ENCODE measurements around the gene FARP2.
"Not testable (repeated sequence)": the region's sequence is repeated elsewhere in the genome, so short reads cannot be mapped to it uniquely, and the experiment has no call there.

FARP2 gene

GRCh38 chr2:241445426-241445825 is 89.3 kb downstream of the FARP2 start:
- POLR2A ChIA-PET = no interaction called here
- DNase-seq (ENCODE audit: extremely low spot score) = peak; percentile 18
- CTCF ChIA-PET = no interaction called here
- TF ChIP-seq CTCF (IDR thresholded peaks at IDR 0.05; ENCODE audit: control extremely low read depth, extremely low read depth, low read depth, missing control alignments) = no peak

- CTCF ChIA-PET = interaction anchor here (1.9 kb wide), 1 partner anchor 18 kb away, joined by 4 read pairs; no protein-coding TSS in a partner anchor
Observed at GRCh38 chr2:241450092-241450491, 94.0 kb downstream of the FARP2 start.

GRCh38 chr2:241451840-241452506 is 95.9 kb downstream of the FARP2 start:
- POLR2A ChIA-PET = no interaction called here
- no peak for TF ChIP-seq CTCF (IDR thresholded peaks at IDR 0.05; ENCODE audit: control extremely low read depth, extremely low read depth, low read depth, missing control alignments)
- CTCF ChIA-PET = interaction anchor here (1.3 to 1.5 kb wide), 2 partner anchors 12 to 52 kb away, joined by 3 read pairs; no protein-coding TSS in a partner anchor
- no peak for DNase-seq (ENCODE audit: extremely low spot score)

More at GRCh38 chr2:241450092-241450491, 94.0 kb downstream of the FARP2 start:
- DNase-seq (ENCODE audit: extremely low spot score); POLR2A ChIA-PET: not testable (repeated sequence)

- DNase-seq (ENCODE audit: extremely low spot score); CTCF ChIA-PET; POLR2A ChIA-PET: not testable (repeated sequence)
Observed at GRCh38 chr2:241453919-241454318, 97.8 kb downstream of the FARP2 start.

- ChIA-PET POLR2A (no interaction called here), CTCF (interaction anchor here (1.9 kb wide), 1 partner anchor 12 kb away, joined by 4 read pairs; no protein-coding TSS in a partner anchor)
- DNase-seq (ENCODE audit: extremely low spot score) = no peak
- TF ChIP-seq CTCF (IDR thresholded peaks at IDR 0.05; ENCODE audit: control extremely low read depth, extremely low read depth, low read depth, missing control alignments) = no peak
Observed at GRCh38 chr2:241454837-241455485, 98.9 kb downstream of the FARP2 start.

- POLR2A ChIA-PET = no interaction called here
- CTCF ChIA-PET = no interaction called here
- no peak for TF ChIP-seq CTCF (IDR thresholded peaks at IDR 0.05; ENCODE audit: control extremely low read depth, extremely low read depth, low read depth, missing control alignments)
- no peak for DNase-seq (ENCODE audit: extremely low spot score)
Observed at GRCh38 chr2:241456546-241456945, 100.5 kb downstream of the FARP2 start.

GRCh38 chr2:241458687-241459086 is 102.6 kb downstream of the FARP2 start:
- no peak for TF ChIP-seq CTCF (IDR thresholded peaks at IDR 0.05; ENCODE audit: control extremely low read depth, extremely low read depth, low read depth, missing control alignments)
- no peak for DNase-seq (ENCODE audit: extremely low spot score)
- CTCF ChIA-PET = no interaction called here
- POLR2A ChIA-PET = no interaction called here
